ENCODE measurements around the gene ZNF670. TPM values are rescaled to one million over a fixed set of nuclear protein-coding genes. Genes with fewer than 3 reads are reported as not detected.
"Not testable (repeated sequence)": the region's sequence is repeated elsewhere in the genome, so short reads cannot be mapped to it uniquely, and the experiment has no call there.

ZNF670 gene
- total RNA-seq, 1 donor from 2014 or later = 5.8 TPM

DNA sequence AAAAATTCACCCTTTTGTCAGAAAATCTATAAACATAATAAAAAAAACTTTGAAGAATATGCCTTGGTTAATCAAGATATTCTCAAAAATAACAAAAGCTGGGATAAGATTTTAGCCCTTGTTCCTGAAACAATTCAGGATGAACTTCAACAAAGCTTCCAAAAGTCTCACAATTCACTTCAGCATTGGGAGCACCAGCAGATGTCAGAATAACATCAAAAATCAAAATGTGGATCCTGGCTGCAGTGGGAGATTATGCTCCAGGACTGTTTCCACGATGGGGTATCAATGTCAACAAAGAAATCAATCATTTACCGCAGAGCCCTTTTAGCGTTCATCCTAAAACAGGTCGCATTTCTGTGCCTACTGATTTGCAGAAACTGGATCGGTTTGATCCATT lies 35.2 kb downstream of the ZNF670 start:
- DNase-seq (ENCODE audit: low read depth) = no peak

- no peak for DNase-seq (ENCODE audit: low read depth)
These were observed 40.9 kb downstream of the ZNF670 start for GRCh38 chr1:247037511-247038320.

GRCh38 chr1:247032306-247032705 lies 46.3 kb downstream of the ZNF670 start:
- DNase-seq (ENCODE audit: low read depth) = not testable (repeated sequence)

Other genes starting within 250 kb of the ZNF670 start
- gene AHCTF1, start 146.9 kb downstream of the ZNF670 start, total RNA-seq = 21.5 and 39.1 TPM in 2 replicates
- 1.5 and 3.0 TPM in 2 replicates for gene ZNF695, start 70.8 kb downstream of the ZNF670 start, total RNA-seq
- 14.0 and 18.6 TPM in 2 replicates for gene ZNF669, start 25.5 kb upstream of the ZNF670 start, total RNA-seq
- gene ZNF124, start 93.2 kb upstream of the ZNF670 start, total RNA-seq = 79.2 and 110 TPM in 2 replicates
- not detected in 2 replicates for gene VN1R5, start 177.3 kb upstream of the ZNF670 start, total RNA-seq

Data from renal cortical epithelial cell (primary cell).